Measurements from ENCODE around the gene GOLT1B. TPM values are rescaled to one million over a fixed set of nuclear protein-coding genes. Genes with fewer than 3 reads are reported as not detected.

The GOLT1B gene
- total RNA-seq, 1 donor from 2014 or later, result 9.2 TPM

- intact Hi-C loops (cut with DNase I), result no loop called here
- Histone ChIP-seq H3K27me3 (no peaks in the 10 kb centered on the region), H3K9me3 (no peaks in the 10 kb centered on the region), H3K4me1 (no peaks in the 10 kb centered on the region), H3K36me3 (peaks cover 43 to 68% of the 10 kb centered on the region in 2 donors), H3K27ac (no peak overlapping the region), H3K4me3 (no peak overlapping the region)
- no peak for DNase-seq (ENCODE audit: low spot score in 2 of 2)
- TF ChIP-seq, protein P1, sequence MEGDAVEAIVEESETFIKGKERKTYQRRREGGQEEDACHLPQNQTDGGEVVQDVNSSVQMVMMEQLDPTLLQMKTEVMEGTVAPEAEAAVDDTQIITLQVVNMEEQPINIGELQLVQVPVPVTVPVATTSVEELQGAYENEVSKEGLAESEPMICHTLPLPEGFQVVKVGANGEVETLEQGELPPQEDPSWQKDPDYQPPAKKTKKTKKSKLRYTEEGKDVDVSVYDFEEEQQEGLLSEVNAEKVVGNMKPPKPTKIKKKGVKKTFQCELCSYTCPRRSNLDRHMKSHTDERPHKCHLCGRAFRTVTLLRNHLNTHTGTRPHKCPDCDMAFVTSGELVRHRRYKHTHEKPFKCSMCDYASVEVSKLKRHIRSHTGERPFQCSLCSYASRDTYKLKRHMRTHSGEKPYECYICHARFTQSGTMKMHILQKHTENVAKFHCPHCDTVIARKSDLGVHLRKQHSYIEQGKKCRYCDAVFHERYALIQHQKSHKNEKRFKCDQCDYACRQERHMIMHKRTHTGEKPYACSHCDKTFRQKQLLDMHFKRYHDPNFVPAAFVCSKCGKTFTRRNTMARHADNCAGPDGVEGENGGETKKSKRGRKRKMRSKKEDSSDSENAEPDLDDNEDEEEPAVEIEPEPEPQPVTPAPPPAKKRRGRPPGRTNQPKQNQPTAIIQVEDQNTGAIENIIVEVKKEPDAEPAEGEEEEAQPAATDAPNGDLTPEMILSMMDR (IDR thresholded peaks at IDR 0.05), result no peak
These were observed 29.3 kb upstream of the GOLT1B start for GRCh38 chr12:21472197-21472823.

- no peak for DNase-seq (ENCODE audit: low spot score in 2 of 2)
- intact Hi-C loops (cut with DNase I), result no loop called here
- H3K27ac ChIP-seq, result no peak overlapping the region
- no peaks in the 10 kb centered on the region for H3K9me3 ChIP-seq
- no peaks in the 10 kb centered on the region for H3K4me1 ChIP-seq
- no peak overlapping the region for H3K4me3 ChIP-seq
- H3K36me3 ChIP-seq, result peaks cover 56 to 77% of the 10 kb centered on the region in 2 donors
- TF ChIP-seq, protein P1 (IDR thresholded peaks at IDR 0.05), result no peak
- H3K27me3 ChIP-seq, result no peaks in the 10 kb centered on the region
These were observed 26.0 kb upstream of the GOLT1B start for GRCh38 chr12:21475552-21475951.

- Histone ChIP-seq H3K27ac (no peak overlapping the region), H3K9me3 (no peaks in the 10 kb centered on the region), H3K4me3 (no peak overlapping the region), H3K4me1 (no peaks in the 10 kb centered on the region), H3K36me3 (peaks cover 67 to 81% of the 10 kb centered on the region in 2 donors), H3K27me3 (no peaks in the 10 kb centered on the region)
- intact Hi-C loops (cut with DNase I), result no loop called here
- no peak for DNase-seq (ENCODE audit: low spot score in 2 of 2)
- TF ChIP-seq, protein P1 (IDR thresholded peaks at IDR 0.05), result no peak
These were observed 24.6 kb upstream of the GOLT1B start for GRCh38 chr12:21476949-21477348.

GRCh38 chr12:21478756-21479455, 22.7 kb upstream of the GOLT1B start:
- TF ChIP-seq, protein P1 (IDR thresholded peaks at IDR 0.05), result no peak
- Histone ChIP-seq H3K27me3 (no peaks in the 10 kb centered on the region), H3K4me3 (no peak overlapping the region), H3K27ac (no peak overlapping the region), H3K4me1 (no peaks in the 10 kb centered on the region), H3K9me3 (no peaks in the 10 kb centered on the region), H3K36me3 (peaks cover 74 to 81% of the 10 kb centered on the region in 2 donors)
- intact Hi-C loops (cut with DNase I), result no loop called here
- no peak for DNase-seq (ENCODE audit: low spot score in 2 of 2)

DNA sequence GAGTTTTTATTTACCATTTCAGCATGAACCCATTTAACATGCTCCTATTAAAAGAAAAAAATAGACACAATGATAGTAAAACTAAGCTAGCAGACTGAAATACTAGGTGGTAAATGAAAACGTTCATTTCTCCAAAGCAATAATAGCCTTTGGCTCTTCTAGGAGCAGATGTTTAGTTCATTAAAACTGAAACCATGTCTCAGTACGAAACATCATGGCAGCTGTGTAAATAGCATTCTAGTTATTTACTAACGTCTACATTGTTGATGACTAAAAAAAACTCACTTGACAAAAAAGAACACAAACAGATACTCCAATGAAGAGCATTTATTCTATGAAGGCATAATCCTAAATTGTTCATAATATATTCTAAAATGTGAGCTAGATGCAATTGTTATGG, 18.1 kb upstream of the GOLT1B start:
- Histone ChIP-seq H3K36me3 (peaks cover 44 to 53% of the 10 kb centered on the region in 2 donors), H3K27ac (no peak overlapping the region), H3K9me3 (no peaks in the 10 kb centered on the region), H3K4me1 (no peaks in the 10 kb centered on the region), H3K27me3 (no peaks in the 10 kb centered on the region), H3K4me3 (no peak overlapping the region)
- intact Hi-C loops (cut with DNase I), result no loop called here
- DNase-seq (ENCODE audit: low spot score in 2 of 2), result no peak
- TF ChIP-seq, protein P1 (IDR thresholded peaks at IDR 0.05), result no peak
